Fibroblast of villous mesenchyme (primary cell): Measurements from ENCODE around the gene CACNA1A. TPM values are rescaled to one million over a fixed set of nuclear protein-coding genes. Genes with fewer than 3 reads are reported as not detected.

Experiments used
- DNase-seq: peaks from one replicate; pipeline ENCODE4 v3.0.0-alpha.2; 2010; ENCODE audit warnings: low read depth
- H3K4me3 ChIP-seq: 2 replicates; pipeline ENCODE4 v1.5.1; 2011; ENCODE audit warnings: low read depth, mild to moderate bottlenecking, low read length
- total RNA-seq: library from RNA; depleted of rRNA; stranded (reverse); fragments of >200 nt; gene quantifications from 2 replicates; pipeline ENCODE4 v1.2.3, GENCODE V29; 2012
- TF ChIP-seq, protein P1 (sequence below): IDR thresholded peaks from 2 replicates; pipeline ENCODE4 v1.5.1; 2012; ENCODE audit warnings: low read depth, mild to moderate bottlenecking, low read length; ENCODE audit not compliant: insufficient read depth

Gene CACNA1A
- total RNA-seq, 1 donor: 0.43 TPM

DNA sequence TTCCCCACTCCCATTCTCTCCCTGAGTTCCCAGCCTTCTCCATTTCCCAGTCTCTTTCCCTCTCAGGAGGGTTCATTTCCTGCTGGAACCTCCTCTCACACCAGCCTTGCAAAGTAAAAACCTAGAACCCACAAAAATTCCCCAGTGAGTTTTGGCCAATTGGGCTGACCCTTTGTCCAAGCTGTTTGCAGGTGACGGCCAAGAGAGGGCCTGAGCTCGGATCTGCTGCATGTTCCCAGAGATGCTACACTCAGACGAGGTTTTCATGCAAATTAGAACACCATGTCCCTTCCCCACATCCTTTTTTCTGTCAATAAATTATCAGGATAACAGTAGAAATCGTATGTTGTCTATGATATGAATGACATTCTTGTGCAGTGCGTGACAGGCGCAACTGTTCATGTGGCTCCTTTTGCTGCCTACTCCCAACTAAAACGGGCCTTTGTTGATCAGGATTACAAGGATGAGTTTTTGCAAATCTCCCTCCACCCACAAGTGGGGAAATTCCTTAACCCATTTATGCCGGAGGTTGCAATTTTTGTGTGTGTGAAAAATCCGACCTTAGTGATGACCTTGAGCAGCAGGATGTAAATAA is 149.5 kb downstream of the CACNA1A start:
- TF ChIP-seq, protein P1, sequence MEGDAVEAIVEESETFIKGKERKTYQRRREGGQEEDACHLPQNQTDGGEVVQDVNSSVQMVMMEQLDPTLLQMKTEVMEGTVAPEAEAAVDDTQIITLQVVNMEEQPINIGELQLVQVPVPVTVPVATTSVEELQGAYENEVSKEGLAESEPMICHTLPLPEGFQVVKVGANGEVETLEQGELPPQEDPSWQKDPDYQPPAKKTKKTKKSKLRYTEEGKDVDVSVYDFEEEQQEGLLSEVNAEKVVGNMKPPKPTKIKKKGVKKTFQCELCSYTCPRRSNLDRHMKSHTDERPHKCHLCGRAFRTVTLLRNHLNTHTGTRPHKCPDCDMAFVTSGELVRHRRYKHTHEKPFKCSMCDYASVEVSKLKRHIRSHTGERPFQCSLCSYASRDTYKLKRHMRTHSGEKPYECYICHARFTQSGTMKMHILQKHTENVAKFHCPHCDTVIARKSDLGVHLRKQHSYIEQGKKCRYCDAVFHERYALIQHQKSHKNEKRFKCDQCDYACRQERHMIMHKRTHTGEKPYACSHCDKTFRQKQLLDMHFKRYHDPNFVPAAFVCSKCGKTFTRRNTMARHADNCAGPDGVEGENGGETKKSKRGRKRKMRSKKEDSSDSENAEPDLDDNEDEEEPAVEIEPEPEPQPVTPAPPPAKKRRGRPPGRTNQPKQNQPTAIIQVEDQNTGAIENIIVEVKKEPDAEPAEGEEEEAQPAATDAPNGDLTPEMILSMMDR: no peak
- H3K4me3 ChIP-seq: no peak overlapping the region
- DNase-seq: no peak

- TF ChIP-seq, protein P1: no peak
- no peak for DNase-seq
These were observed 150.1 kb downstream of the CACNA1A start for GRCh38 chr19:13356185-13356584.

GRCh38 chr19:13355356-13355755 is 150.9 kb downstream of the CACNA1A start:
- no peak for DNase-seq
- TF ChIP-seq, protein P1: no peak
- H3K4me3 ChIP-seq: no peak overlapping the region

More at GRCh38 chr19:13356185-13356584, 150.1 kb downstream of the CACNA1A start:
- H3K4me3 ChIP-seq: no peak overlapping the region

DNA sequence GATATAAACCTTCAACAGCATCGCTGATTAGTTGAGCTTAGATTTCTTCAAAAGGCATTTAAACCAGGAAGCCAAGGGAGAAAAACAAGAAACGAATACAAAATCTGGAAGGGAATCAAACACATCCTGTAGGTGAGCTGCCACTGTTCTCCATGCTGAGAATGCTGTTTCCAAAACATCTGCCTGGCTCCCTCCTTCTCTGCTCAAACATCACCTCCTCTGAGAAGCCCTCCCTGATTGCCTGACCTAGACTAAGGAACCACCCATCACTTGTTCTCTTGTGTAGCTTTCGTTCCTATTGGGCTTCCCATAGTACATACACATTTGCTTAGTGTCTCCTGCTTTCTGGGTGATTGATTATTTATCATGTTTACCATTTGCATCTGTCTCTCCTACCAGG is 152.7 kb downstream of the CACNA1A start:
- H3K4me3 ChIP-seq: no peak overlapping the region
- DNase-seq: no peak
- TF ChIP-seq, protein P1: no peak

DNA sequence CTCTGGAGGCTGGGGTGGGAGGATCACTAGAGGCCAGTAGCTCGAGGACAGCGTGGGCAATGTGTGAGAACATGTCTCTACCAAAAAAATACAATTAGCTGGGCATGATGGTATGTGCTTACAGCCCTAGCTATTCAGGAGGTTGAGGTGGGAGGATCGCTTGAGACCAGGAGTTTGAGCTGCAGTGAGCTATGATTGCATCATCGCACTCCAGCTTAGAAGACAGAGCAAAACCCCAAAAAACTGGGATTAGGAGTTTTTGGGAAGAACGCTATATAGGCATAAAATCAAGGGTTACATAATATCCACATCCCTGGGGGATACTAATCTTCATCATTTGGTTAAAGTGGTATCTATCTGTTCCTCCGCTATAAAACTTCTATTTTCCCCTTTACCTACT is 155.5 kb downstream of the CACNA1A start:
- TF ChIP-seq, protein P1: no peak
- DNase-seq: no peak

GRCh38 chr19:13350072-13350471 is 156.2 kb downstream of the CACNA1A start:
- DNase-seq: no peak
- H3K4me3 ChIP-seq: no peak overlapping the region
- TF ChIP-seq, protein P1: no peak

More for the DNA sequence above, 155.5 kb downstream of the CACNA1A start:
- H3K4me3 ChIP-seq: no peak overlapping the region

DNA sequence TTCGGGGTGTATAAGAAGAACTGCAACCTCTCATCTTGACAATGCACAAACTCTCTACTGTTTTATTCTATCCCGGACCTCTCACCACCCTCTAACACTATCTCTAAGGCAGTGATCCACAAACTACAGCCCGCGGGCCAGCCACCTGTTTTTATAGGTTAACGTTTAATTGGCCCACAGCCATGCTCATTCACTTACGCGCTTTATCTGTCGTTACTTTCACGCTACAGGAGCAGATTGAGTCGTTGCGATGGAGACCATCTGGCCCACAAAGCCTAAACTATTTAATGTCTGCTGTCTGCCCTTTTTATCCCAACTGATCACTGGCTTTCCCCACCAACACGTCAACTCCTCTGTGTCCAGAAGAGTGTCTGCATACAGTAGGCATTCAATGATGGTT is 158.9 kb downstream of the CACNA1A start:
- DNase-seq: no peak
- TF ChIP-seq, protein P1: no peak
- no peak overlapping the region for H3K4me3 ChIP-seq
